Stimulated activated CD4-positive, alpha-beta T cell treated with anti-CD3 and anti-CD28 coated beads, TNF-alpha, amount 100 ng/mL, for 4 hours (primary cell): ENCODE data around the gene RBPMS2.

Experiments used
- DNase-seq, 3 experiments: peaks; one replicate each; pipeline ENCODE4 v3.0.0-alpha.2; 2020; ENCODE audit warnings: low read depth in 3 of 3

Gene RBPMS2

GRCh38 chr15:64731012-64731804, 44.2 kb downstream of the RBPMS2 start:
- DNase-seq, result peak; percentile 66 to 80 (median 74)

GRCh38 chr15:64730151-64730550, 45.2 kb downstream of the RBPMS2 start:
- no peak for DNase-seq

DNA sequence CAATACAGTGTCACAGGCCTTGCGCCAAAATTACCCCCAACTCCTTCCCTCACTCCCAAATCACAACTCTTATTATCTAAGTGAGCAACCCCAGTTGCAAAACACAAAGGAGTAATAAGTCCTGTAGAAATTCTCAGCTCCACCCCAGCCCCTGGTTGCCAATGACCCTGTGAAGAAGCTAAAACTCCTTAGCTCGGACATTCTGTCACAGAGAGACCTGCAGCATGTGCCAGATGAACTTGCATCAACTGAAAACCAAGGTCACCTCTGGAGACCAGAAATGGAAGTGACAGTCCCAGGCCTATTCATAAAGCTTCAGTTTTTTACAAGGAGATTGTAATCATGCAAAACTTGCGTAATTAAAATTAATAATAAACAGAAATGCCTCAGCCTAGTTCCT, 55.2 kb downstream of the RBPMS2 start:
- DNase-seq, result no peak

DNA sequence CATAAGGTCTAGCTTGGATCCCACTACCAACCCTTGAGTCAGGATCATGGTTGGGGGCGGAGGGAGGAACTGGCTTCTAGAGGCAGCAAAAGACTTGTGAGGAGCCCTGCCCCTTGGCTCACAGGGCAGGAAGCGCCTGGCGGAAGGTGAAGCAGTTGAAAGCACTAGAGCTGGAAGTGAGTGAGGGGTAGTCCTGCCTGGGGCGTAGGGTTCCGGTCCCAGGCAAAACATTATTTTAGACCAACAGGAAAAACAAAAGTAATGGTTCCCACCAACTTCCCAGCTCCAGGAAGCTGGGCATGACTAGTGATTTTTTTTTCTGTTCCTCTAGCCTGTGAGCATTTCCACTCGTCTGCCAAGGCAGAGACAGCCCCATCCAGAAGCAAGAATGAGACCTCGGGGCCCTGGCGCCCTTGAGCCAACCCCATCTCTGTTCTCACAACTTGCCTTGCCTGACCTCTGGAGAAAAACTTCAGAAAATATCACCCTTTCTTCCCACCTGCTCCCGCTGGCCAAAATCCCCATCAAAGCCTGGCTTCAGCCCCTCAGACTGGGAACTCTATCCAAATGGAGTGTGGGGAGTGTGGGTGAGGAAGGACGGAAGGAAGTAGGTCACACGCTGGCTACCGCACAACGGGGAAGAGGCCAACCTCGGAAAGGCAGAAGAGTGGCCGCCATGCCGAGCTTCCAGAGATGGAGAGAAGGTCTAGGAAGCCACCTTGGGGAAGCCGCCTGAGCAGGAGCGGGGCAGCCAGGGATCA, 57.5 kb downstream of the RBPMS2 start:
- no peak for DNase-seq

DNA sequence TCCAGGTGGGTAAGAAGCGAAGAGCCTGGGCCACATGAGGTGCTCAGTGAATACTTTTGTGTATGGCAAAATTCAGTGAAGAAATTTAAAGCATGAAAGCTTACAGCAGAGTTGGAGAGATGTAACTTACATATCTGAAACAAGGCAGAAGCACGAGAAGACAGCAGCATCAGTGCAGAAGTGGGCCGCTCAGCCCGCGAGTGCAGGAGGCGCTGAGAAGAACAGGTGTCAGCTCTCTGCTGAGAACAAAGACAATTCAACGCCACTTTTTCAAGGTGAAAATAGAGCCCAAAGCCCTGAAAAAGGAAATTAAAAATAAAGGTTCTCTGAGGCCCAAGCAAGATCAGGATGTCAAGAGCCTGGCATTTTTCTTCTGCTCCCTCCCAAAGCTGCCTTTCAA, 58.3 kb downstream of the RBPMS2 start:
- no peak for DNase-seq

DNA sequence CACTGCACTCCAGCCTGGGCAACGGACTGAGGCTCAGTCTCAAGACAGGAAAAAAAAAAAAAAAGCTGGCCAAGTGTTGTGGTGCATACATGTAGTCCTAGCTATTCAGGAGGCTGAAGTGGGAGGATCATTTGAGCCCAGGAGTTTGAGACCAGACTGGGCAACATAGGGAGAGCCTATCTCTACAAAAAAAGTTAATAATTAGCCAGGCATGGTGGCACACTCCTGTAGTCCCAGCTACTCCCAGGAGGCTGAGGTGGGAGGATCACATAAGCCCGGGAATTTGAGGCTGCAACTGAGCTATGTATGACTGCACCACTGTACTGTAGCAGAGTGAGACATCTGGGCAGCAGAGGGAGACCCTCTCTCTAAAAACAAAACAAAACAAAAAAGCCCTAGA, 58.9 kb downstream of the RBPMS2 start:
- no peak for DNase-seq

- DNase-seq, result no peak
Measured at GRCh38 chr15:64713592-64713991, 61.8 kb downstream of the RBPMS2 start.

DNA sequence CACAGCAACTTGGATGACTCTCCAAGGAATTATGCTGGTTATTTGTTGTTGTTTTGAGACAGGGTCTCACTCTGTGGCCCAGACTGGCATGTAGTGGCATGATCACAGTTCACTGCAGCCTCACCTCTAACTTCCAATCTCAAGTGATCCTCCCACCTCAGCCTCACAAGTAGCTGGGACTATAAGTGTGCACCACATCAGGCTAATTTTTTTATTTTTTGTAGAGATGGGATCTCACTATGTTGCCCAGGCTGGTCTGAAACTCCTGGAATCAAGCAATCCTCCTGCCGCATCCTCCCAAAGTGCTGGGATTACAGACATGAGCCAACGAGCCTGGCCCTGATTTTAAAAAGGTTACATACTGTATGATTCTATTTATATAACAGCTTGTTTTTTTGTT, 63.0 kb downstream of the RBPMS2 start:
- DNase-seq, result no peak

- DNase-seq, result no peak
Measured at GRCh38 chr15:64710676-64711428, 64.5 kb downstream of the RBPMS2 start.

GRCh38 chr15:64706011-64706911, 69.1 kb downstream of the RBPMS2 start:
- DNase-seq, result no peak

DNA sequence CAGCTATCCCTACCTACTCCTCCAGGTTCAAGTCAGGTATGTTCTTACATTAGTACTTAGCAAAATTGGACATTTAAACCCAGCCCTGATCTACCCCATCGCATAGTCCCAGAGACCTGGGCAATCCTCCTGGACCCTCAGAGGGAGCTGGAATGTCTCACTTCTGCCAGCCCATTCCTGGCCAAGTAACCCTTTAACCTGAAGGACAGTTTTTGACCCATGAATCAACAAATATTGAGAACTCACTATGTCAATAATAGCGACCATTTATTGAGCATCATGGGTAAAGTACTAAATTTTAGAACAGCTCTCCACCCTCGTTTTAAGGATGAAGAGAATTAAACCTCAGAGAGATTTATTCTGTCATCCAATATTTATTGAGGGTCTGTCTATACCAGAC, 70.4 kb downstream of the RBPMS2 start:
- DNase-seq, result no peak

- no peak for DNase-seq
Measured at GRCh38 chr15:64703632-64703959, 71.8 kb downstream of the RBPMS2 start.

GRCh38 chr15:64702816-64703631, 72.4 kb downstream of the RBPMS2 start:
- DNase-seq, result peak; percentile 90 to 98 (median 93)

DNA sequence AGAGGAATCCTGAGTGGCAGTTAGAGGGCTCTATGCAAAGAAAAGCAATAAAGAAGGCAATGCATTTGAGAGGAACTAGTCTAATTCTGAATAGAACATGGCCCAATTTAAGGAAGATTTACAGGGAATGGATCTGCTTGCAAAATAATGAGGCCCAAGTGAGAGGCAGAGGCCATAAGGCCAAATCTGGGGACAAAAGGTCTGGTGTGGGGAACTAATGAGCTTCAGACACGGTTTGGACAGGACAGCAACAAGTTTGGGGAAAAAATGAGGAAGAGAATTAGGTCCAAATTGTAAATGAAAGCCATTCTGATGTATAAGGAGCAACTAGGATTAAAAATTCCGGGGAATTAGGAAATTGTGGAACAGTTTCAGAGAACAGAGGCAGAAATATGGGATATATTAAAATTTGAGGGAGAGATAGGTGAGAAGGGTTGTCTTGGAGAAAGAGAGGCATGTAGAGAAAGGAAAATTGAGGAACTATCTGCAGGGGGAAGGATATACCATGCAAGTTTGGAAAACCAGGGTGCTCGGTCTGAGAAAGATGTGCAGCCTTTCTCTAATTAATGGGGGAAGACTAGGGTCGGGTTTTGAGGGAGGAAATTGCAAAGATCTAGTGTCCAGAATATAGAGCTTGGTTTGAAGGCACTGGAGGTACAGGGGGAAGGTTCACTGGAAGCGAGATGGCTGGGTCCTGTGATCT, 73.8 kb downstream of the RBPMS2 start:
- DNase-seq, result no peak

DNA sequence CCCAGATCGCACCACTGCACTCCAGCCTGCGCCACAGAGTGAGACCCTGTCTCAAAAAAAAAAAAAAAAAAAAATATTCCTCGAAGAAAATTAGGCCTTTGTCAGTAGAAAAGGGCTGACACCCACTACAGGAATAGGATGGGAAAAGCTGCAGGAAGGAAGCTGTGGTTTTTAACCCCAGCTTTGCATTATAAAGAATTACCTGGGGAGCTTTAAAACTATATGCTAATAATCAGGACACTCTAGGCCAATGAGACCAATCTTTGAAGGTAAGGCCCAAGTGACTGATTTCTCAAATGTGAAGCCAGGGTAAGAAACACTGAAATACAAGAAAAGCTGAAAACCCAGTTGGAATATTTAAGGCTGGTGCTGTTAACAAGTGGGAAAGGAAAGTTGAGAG, 74.3 kb downstream of the RBPMS2 start:
- no peak for DNase-seq

DNA sequence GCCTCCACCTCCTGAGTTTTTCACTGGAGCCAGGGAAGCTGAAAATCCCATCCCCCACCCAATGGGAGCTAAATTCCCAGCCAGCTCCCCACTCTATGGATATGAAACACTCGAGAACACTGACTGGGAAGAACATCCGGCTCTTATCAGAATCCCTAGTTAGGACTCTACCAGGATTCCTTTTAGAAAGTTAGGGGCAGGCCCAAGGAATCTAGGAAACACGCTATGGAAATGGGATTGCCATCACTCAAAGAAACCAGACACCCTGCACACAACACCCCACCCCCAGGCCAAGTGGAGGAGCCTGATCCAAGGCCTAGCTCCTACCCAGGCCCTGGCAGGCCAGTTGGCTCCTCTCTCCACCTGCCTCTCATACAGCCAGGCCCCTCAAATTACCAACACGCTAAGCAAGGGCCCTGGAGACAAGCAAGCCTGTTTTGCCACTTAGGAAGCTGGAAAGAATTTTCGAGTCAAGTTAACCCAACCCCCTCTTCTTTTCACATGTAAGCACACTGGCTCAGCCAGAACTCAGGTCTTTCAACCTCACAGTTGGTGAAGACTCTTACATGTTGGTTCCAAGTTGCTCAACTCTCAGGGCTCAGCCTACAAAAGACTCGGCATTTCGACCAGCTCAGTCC, 75.5 kb downstream of the RBPMS2 start:
- DNase-seq, result no peak

GRCh38 chr15:64698823-64699222, 76.6 kb downstream of the RBPMS2 start:
- no peak for DNase-seq

GRCh38 chr15:64697911-64698369, 77.4 kb downstream of the RBPMS2 start:
- no peak for DNase-seq

- DNase-seq, result no peak
Measured at GRCh38 chr15:64696481-64696880, 78.9 kb downstream of the RBPMS2 start.
